Measurements from ENCODE around the gene EIF1AD.
"Not testable (repeated sequence)": the region's sequence is repeated elsewhere in the genome, so short reads cannot be mapped to it uniquely, and the experiment has no call there.

EIF1AD gene

DNA sequence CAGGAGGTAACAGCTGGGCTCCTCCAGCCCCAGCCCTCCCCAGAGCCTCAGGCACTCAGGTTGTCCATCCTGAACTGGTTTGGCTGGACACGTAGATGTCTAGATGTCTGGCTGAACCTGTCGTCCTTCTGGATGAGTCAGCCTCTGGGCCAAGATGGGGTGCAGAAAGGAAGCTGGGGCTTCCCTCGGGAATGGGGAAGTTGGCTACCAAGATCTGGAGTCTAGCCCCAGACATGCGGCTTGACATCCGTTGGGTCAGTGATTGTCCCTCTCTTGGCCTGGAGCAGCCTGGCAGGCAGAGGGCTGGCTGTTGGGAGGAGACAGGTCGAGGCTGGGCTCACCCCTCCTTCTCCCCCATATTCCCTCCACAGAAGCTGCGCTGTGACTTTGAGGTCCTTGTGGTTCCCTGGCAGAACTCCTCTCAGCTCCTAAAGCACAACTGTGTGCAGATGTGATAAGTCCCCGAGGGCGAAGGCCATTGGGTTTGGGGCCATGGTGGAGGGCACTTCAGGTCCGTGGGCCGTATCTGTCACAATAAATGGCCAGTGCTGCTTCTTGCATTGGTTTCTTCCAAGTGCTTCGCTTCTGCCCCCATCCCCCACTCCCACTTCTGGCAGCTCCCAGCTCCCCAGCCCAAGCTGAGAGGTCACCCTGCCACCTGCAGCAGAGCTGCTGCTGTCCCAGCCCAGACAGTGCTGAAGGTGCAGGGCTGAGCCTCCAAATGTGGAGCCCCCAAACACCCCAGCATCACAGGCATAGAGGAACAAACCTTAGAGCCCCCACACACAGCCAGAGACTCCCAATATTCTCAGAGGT is 11.2 kb upstream of the EIF1AD start:
- TF ChIP-seq, protein P1, sequence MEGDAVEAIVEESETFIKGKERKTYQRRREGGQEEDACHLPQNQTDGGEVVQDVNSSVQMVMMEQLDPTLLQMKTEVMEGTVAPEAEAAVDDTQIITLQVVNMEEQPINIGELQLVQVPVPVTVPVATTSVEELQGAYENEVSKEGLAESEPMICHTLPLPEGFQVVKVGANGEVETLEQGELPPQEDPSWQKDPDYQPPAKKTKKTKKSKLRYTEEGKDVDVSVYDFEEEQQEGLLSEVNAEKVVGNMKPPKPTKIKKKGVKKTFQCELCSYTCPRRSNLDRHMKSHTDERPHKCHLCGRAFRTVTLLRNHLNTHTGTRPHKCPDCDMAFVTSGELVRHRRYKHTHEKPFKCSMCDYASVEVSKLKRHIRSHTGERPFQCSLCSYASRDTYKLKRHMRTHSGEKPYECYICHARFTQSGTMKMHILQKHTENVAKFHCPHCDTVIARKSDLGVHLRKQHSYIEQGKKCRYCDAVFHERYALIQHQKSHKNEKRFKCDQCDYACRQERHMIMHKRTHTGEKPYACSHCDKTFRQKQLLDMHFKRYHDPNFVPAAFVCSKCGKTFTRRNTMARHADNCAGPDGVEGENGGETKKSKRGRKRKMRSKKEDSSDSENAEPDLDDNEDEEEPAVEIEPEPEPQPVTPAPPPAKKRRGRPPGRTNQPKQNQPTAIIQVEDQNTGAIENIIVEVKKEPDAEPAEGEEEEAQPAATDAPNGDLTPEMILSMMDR (IDR thresholded peaks at IDR 0.05): no peak
- Histone ChIP-seq H3K27ac (peak overlapping the region in 1 of 2 donors; percentile 47), H3K4me3 (no peak overlapping the region)
- no peak for DNase-seq (ENCODE audit: low spot score)

DNA sequence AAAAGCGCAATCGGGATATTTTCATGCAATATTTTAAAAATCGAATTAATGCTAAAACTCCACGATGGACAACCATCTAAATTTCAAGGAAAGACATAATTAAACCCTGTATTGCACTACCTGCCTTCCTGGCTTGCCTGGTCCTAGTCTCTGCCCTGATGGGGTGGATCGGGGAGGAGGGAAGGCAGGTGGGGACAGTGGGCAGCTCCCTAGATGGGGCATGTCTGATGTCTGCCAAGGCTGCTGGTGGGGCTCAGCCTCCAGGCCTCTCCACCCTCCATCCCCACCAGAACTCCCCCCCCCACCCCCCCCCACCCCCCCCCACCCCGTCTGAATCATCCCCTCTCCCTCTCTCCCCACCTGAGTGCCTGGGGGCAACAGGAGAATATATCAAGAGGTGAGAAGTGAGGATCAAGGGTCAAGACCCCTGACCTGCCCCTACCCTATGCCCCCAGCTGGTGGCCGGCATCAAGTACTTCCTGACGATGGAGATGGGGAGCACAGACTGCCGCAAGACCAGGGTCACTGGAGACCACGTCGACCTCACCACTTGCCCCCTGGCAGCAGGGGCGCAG is 10.5 kb upstream of the EIF1AD start:
- TF ChIP-seq, protein P1 (IDR thresholded peaks at IDR 0.05): no peak
- DNase-seq (ENCODE audit: low spot score): no peak
- Histone ChIP-seq H3K4me3 (peak overlapping the region; percentile 66), H3K27ac (peak overlapping the region in 1 of 2 donors; percentile 47)

DNA sequence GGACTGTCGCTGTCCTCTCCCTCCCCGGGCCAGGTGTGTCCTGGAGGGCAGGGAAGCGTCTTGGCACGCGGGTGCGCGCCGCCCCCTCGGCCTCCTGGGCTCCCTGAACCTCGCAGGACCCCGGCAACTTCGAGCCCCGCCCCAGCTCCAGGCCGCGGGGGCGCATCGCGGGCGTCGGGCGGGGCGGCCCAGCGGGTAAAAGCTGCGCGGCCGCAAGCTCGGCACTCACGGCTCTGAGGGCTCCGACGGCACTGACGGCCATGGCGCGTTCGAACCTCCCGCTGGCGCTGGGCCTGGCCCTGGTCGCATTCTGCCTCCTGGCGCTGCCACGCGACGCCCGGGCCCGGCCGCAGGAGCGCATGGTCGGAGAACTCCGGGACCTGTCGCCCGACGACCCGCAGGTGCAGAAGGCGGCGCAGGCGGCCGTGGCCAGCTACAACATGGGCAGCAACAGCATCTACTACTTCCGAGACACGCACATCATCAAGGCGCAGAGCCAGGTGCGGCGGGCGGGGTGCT is 9.9 kb upstream of the EIF1AD start, which contains the start of gene CST6:
Gene CST6, plus strand, starts transcription at position 224 of the 519 bp plus-strand sequence. Its CDS starts 37 bp downstream, at position 261.
- peak within 1 kb of the TSS in 1 of 2 donors; percentile 47 for H3K27ac ChIP-seq
- TF ChIP-seq, protein P1 (IDR thresholded peaks at IDR 0.05): no peak
- peak within 1 kb of the TSS; percentile 66 for H3K4me3 ChIP-seq
- DNase-seq (ENCODE audit: low spot score): no peak

DNA sequence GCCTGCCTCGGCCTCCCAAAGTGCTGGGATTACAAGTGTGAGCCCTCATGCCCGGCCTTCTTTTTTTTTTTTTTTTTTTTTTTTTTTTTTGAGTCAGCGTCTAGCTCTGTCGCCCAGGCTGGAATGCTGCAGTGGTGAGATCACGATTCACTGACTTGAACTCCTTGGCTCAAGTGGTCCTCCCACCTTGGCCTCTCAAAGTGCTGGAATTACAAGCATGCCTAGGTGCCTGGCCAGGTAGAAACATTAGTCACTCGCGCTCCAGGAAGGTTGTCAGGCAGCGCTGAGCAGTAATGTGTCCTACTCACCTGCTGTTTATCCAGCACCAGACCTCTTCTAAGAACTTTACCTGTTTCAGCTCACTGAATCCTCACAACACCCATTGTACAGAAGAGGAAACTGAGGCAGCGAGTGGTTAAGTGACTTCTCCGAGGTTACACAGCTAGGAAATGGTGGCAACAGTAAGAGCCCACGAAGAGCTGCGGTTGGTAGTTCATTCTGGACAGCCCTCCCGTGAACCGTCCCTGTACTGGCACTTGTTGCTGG is 9.4 kb upstream of the EIF1AD start:
- no peak for DNase-seq (ENCODE audit: low spot score)
- H3K4me3 ChIP-seq: peak overlapping the region; percentile 66

DNA sequence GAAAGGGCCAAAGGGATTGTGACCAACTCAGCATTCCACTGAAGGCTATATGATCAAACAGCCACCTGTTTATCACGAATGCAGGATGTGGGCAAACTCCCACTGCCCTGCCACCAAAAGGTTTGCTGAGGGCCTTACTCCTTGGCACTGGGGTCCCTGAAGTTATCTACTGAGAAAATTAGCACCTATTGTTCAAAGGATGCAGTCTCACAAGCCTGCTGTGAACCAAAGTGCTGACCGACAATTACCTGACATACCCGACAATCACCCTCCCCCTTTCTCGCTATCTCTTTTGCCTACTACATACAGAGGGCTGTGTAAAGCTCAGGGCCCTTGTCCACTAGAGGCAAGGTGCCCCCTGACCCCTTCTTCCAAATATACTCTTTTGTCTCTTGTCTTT is 8.1 kb upstream of the EIF1AD start:
- not testable (repeated sequence) for H3K4me3 ChIP-seq; H3K27ac ChIP-seq; DNase-seq (ENCODE audit: low spot score)

More for the DNA sequence above, 9.4 kb upstream of the EIF1AD start:
- peak overlapping the region in 1 of 2 donors; percentile 47 for H3K27ac ChIP-seq
- TF ChIP-seq, protein P1 (IDR thresholded peaks at IDR 0.05): no peak

DNA sequence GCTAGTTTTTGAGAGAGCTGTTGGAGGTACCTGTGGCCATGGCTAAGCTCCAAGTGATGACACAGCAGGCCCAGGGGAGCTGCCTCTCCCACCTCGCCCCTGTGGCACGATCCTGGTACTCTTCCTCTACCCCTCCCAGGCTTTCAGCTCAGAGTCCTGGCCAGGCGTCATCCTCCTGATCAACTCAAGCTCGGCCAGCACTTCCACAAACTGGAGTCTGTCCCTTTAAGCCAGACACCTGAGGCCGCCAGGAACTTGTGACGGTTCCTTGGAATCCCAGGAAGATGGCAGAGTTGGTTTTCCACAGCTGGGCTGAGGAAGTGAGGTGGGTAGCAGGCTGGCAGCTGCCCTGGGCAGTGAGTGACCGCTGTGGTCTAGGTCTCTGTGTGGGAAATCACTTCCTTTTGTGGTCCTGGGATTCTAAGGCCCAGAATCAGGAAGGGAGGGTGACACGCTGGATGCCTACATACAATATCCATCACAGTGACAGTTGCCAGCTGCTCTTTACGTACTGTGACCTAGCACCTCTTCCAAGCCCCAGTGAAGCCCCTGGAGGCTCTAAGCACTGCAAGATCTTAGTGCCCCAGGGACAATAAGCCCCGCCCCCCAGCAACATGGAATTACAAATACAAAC is 6.6 kb upstream of the EIF1AD start:
- TF ChIP-seq, protein P1 (IDR thresholded peaks at IDR 0.05): no peak
- no peak overlapping the region for H3K4me3 ChIP-seq
- no peak overlapping the region for H3K27ac ChIP-seq
- DNase-seq (ENCODE audit: low spot score): no peak

DNA sequence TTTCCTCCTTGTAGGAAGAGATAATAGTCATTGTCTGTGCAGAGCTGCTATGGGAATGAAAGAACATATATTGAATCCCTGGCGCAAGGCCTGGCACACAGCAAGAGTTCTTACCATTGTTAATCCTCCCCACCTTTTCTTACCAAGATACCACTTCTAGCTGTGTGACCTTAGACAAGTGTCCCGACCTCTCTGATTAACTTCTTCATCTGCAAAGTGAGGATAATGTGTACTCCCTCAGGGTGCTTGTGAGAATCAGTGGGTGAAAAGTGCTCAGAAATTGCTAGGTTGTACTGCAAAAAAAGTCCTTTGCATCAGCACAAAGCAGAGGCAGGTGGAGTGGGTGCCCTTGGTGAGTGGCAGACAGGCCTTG is 6.1 kb upstream of the EIF1AD start:
- TF ChIP-seq, protein P1 (IDR thresholded peaks at IDR 0.05): no peak
- Histone ChIP-seq H3K4me3 (no peak overlapping the region), H3K27ac (no peak overlapping the region)
- no peak for DNase-seq (ENCODE audit: low spot score)
